Lung (tissue), 12 donors: Measurements from ENCODE around the gene FGFR4. TPM values are rescaled to one million over a fixed set of nuclear protein-coding genes. Genes with fewer than 3 reads are reported as not detected.
A peak's percentile ranks its signal among the peaks of the same experiment; 100 is the strongest.

Experiments used
- ATAC-seq: fragments of 200-7000 bp; cut with Tn5 transposase; one replicate; pipeline ENCODE4 v1.9.1; 2020; ENCODE audit warnings: moderate number of reproducible peaks; ENCODE audit not compliant: insufficient read depth, low FRiP score
- DNase-seq, 3 donors: peaks; one replicate each; pipeline ENCODE4 v3.0.0-alpha.2; 2013 to 2017
- H3K27ac ChIP-seq, 2 donors: one replicate each; pipeline ENCODE4 v1.5.1; 2013; ENCODE audit warnings: mild to moderate bottlenecking in 2 of 2, moderate library complexity in 2 of 2, control low read depth in 1 of 2, inconsistent platforms in 1 of 2, low read depth in 1 of 2, low read length in 1 of 2
- H3K27me3 ChIP-seq, 3 donors: one replicate each; pipeline ENCODE4 v1.5.1; 2013; ENCODE audit warnings: low read length in 2 of 3; ENCODE audit not compliant: control insufficient read depth in 3 of 3, insufficient read depth in 3 of 3
- H3K36me3 ChIP-seq, 4 donors: one replicate each; pipeline ENCODE4 v1.5.1; 2013; ENCODE audit warnings: low read length in 4 of 4, mild to moderate bottlenecking in 1 of 4, moderate library complexity in 1 of 4; ENCODE audit not compliant: control insufficient read depth in 4 of 4, insufficient read depth in 4 of 4
- H3K4me1 ChIP-seq, 5 donors: one replicate each; pipeline ENCODE4 v1.5.1; 2013; ENCODE audit warnings: low read length in 5 of 5, mild to moderate bottlenecking in 2 of 5, moderate library complexity in 1 of 5; ENCODE audit not compliant: control insufficient read depth in 5 of 5, insufficient read depth in 5 of 5
- H3K4me3 ChIP-seq: one replicate; pipeline ENCODE4 v1.5.1; 2013; ENCODE audit warnings: mild to moderate bottlenecking, control low read depth, moderate library complexity
- H3K9ac ChIP-seq, 2 donors: one replicate each; pipeline ENCODE4 v1.5.1; 2013; ENCODE audit warnings: low read length in 2 of 2, control low read depth in 1 of 2; ENCODE audit not compliant: insufficient read depth in 1 of 2
- H3K9me3 ChIP-seq, 4 donors: one replicate each; pipeline ENCODE4 v1.5.1; 2013; ENCODE audit warnings: low read length in 3 of 4, mild to moderate bottlenecking in 1 of 4, moderate library complexity in 1 of 4; ENCODE audit not compliant: control insufficient read depth in 4 of 4, insufficient read depth in 3 of 4
- WGBS, 2 donors: extraction: QIAGEN DNeasy Blood & Tissue Kit; methylation state at CpG; one replicate each; pipeline ENCODE4 v1.1.7; 2013; 5-methylcytosine and 5-hydroxymethylcytosine counted together
- polyA plus RNA-seq, 2 donors: library from polyadenylated mRNA; stranded (reverse); fragments of 200-250 nt; gene quantifications; one replicate each; pipeline ENCODE4 v1.2.1, GENCODE V29; 2013
- total RNA-seq, 2 donors: library from RNA; depleted of rRNA in 1 of 2; stranded (reverse); fragments of >200 nt in 1 of 2; gene quantifications; one replicate each; pipeline ENCODE4 v1.2.1, GENCODE V29; 2014 to 2021
- TF ChIP-seq, protein P1 (sequence below): IDR thresholded peaks from 2 replicates; pipeline ENCODE4 v1.5.1; 2012; ENCODE audit warnings: mild to moderate bottlenecking; ENCODE audit errors: control extremely low read depth, extremely low read depth
- donor health status: control.
- donor health status: control.
- donor health status: Bipolar disorder and iron deficiency.
- donor health status: healthy.
- donor health status: DM: yes; HTN: yes; CAD: no.

The FGFR4 gene
- total and polyA plus RNA-seq, 4 donors = 20.9 to 106 (median 43.8) TPM

DNA sequence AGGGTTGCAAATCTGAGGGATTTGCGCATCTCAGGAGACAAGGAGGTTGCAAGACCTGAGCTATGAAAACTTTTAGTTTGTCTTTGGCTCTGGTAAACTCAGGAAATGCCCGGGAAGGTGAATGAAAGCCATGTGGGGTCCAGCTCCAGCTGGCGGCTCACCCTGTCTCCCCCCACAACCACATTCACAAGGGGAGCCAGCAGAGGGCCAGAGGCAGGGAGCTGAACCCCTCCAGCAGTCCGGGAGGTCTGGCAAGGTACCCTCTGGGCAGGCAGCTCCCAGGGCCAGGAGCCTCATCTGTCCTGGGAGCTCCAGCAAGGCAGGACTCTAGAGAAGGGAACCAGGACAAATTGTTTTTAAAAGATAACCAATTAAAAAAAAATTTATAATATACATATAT is 2.5 kb upstream of the FGFR4 start:
- ATAC-seq (no peak), DNase-seq (no peak)
- no peak overlapping the region for H3K9ac ChIP-seq
- H3K4me3 ChIP-seq = no peak overlapping the region
- TF ChIP-seq, protein P1, sequence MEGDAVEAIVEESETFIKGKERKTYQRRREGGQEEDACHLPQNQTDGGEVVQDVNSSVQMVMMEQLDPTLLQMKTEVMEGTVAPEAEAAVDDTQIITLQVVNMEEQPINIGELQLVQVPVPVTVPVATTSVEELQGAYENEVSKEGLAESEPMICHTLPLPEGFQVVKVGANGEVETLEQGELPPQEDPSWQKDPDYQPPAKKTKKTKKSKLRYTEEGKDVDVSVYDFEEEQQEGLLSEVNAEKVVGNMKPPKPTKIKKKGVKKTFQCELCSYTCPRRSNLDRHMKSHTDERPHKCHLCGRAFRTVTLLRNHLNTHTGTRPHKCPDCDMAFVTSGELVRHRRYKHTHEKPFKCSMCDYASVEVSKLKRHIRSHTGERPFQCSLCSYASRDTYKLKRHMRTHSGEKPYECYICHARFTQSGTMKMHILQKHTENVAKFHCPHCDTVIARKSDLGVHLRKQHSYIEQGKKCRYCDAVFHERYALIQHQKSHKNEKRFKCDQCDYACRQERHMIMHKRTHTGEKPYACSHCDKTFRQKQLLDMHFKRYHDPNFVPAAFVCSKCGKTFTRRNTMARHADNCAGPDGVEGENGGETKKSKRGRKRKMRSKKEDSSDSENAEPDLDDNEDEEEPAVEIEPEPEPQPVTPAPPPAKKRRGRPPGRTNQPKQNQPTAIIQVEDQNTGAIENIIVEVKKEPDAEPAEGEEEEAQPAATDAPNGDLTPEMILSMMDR = no peak
- peaks cover 0 to 16% (median 6%) of the 10 kb centered on the region in 5 donors for H3K4me1 ChIP-seq
- WGBS, 2 donors = 52 to 60% methylated on average over 4 of the region's 4 CpGs
- no peaks in the 10 kb centered on the region for H3K27me3 ChIP-seq
- no peak overlapping the region for H3K27ac ChIP-seq
- no peaks in the 10 kb centered on the region for H3K36me3 ChIP-seq
- H3K9me3 ChIP-seq = no peaks in the 10 kb centered on the region

DNA sequence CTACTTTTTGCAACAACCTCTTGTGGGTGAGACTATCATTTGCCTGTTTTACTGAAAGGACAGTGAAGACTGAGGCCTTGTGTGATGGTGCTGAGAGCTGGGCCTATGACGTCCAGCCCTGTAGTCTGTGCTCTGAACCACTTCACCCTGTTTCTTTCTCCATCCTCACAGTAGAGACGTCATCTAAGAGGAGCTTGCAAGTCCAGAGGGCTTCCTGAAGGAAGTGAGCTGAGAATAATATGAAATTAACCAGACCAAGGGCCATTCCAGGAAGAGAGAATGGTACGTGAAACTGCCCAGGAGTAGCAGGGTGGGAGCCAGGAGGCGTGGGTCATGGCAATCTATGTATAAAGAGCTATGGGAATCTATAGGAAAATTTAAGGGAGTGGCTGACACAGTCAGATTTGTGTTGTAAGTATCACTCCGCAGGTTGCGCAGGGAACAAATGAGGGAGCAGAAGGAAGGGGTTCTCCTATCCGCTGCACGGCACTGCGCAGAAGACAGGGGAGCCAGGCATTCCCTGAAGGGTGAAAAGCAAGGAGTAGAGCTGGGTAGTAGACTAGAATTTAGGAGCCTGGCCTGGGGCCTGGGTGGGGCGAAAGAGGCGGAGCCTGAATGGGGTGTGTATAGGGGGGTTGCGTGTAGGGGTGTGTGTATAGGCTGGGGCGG is 596 bp upstream of the FGFR4 start:
- Histone ChIP-seq H3K27ac (no peak overlapping the region), H3K9ac (no peak overlapping the region)
- WGBS, 2 donors = 49 to 53% methylated on average over 12 to 13 of the region's 13 CpGs

DNA sequence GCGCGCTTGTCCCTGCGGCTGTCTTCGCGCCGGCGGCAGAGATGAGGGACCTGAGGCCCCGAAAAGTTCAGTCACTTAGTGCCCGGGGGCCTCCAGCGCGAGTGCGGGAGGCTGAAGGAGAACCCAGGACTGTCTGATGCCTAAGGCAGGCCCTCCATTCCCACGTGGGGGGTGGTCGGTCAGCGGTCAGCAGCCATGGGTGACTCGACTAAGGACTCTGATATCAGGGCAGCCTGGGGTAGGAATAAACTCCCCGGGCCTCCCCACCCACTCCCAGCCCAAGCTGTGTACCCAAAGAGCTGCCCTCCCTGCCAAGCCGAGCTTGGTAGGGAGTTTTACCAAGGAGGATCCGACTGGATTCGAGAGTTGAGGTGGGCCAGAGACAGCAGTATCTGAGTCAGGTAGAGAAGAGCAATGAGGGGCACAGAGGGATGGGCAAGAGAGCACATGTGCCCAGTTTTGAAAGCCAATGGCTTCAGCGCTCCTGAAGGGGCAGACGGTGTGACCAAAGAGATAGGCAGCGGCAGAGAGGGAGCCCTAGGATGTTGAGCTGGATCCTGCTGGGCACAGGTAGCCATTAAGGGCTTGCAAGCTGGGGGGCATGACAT is 787 bp downstream of the FGFR4 start:
- Histone ChIP-seq H3K4me1 (peaks cover 0 to 44% (median 21%) of the 10 kb centered on the region in 5 donors), H3K9me3 (peaks cover 0 to 2% (median 0%) of the 10 kb centered on the region in 4 donors), H3K27ac (peak overlapping the region in 1 of 2 donors; percentile 15), H3K27me3 (no peaks in the 10 kb centered on the region), H3K36me3 (peaks cover 0 to 29% (median 14%) of the 10 kb centered on the region in 4 donors), H3K9ac (peak overlapping the region in 1 of 2 donors; percentile 19), H3K4me3 (peak overlapping the region; percentile 8)
- 21% methylated on average over 23 of the region's 23 CpGs for WGBS, 2 donors
- DNase-seq (no peak), ATAC-seq (peak; percentile 10)
- TF ChIP-seq, protein P1 = no peak

More for the DNA sequence above, 596 bp upstream of the FGFR4 start:
- Histone ChIP-seq H3K36me3 (peaks cover 0 to 15% (median 8%) of the 10 kb centered on the region in 4 donors), H3K4me3 (no peak overlapping the region), H3K4me1 (peaks cover 0 to 35% (median 21%) of the 10 kb centered on the region in 5 donors), H3K9me3 (no peaks in the 10 kb centered on the region), H3K27me3 (no peaks in the 10 kb centered on the region)
- DNase-seq (peak in 1 of 3 donors; percentile 29), ATAC-seq (no peak)
- TF ChIP-seq, protein P1 = no peak
